ENCODE data around the gene C19orf73.
A peak's percentile ranks its signal among the peaks of the same experiment; 100 is the strongest.

DNA sequence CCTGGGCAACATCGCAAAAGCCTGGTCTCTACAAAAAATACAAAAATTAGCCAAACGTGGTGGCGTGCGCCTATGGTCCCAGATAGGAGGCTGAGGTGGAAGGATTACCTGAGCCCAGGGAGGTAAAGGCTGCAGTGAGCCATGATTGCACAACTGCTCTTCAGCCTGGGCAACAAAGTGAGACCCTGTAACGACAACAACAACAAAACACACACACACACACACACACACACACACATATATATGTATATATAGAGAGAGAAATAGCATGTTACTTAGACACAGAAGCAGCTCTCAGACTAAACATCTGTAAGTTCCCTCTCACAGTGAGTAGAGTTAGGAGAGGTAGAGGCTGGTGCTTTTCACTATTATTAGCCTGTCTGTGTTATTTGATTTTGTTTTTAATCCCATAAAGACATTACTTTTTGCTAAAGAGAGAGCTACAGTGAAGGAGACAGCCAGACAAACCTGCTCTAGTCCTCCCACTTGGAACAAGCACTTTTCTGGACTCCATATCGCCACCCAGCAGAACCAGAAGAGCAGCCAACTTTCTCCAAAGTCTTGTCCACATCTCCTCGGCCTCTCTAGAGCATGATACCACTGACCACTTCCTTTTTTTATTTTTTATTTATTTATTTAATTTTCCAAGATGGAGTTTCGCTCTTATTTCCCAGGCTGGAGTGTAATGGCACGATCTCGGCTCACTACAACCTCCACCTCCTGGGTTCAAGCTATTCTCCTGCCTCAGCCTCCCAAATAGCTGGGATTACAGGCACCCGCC is 7.5 kb downstream of the C19orf73 start:
- TF ChIP-seq, protein P1, sequence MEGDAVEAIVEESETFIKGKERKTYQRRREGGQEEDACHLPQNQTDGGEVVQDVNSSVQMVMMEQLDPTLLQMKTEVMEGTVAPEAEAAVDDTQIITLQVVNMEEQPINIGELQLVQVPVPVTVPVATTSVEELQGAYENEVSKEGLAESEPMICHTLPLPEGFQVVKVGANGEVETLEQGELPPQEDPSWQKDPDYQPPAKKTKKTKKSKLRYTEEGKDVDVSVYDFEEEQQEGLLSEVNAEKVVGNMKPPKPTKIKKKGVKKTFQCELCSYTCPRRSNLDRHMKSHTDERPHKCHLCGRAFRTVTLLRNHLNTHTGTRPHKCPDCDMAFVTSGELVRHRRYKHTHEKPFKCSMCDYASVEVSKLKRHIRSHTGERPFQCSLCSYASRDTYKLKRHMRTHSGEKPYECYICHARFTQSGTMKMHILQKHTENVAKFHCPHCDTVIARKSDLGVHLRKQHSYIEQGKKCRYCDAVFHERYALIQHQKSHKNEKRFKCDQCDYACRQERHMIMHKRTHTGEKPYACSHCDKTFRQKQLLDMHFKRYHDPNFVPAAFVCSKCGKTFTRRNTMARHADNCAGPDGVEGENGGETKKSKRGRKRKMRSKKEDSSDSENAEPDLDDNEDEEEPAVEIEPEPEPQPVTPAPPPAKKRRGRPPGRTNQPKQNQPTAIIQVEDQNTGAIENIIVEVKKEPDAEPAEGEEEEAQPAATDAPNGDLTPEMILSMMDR (IDR thresholded peaks at IDR 0.05), result no peak
- TF ChIP-seq POLR2AphosphoS5 (IDR thresholded peaks at IDR 0.05) (peak; percentile 36), POLR2A (IDR thresholded peaks at IDR 0.05) (no peak)

All from prostate gland (tissue), 2 donors.